Neuronal stem cell (in vitro differentiated cells): ENCODE data around the gene C1orf21.

Experiments
- DNase-seq: peaks from one replicate; pipeline ENCODE4 v3.0.0-alpha.2; 2013; ENCODE audit warnings: low spot score
- H2AFZ ChIP-seq: one replicate; pipeline ENCODE4 v1.6.1; 2013; ENCODE audit warnings: mild to moderate bottlenecking, low read length, inconsistent platforms
- H2AK5ac ChIP-seq: 2 replicates; pipeline ENCODE4 v1.6.1; 2013; ENCODE audit warnings: low read depth, mild to moderate bottlenecking, inconsistent platforms, low read length, moderate library complexity, mixed read lengths
- H2BK120ac ChIP-seq: 2 replicates; pipeline ENCODE4 v1.6.1; 2013; ENCODE audit warnings: low read depth, mild to moderate bottlenecking, inconsistent platforms, low read length, moderate library complexity, mixed read lengths
- H2BK12ac ChIP-seq: one replicate; pipeline ENCODE4 v1.6.1; 2013; ENCODE audit warnings: low read length, inconsistent platforms
- H2BK15ac ChIP-seq: 2 replicates; pipeline ENCODE4 v1.6.1; 2013; ENCODE audit warnings: mild to moderate bottlenecking, low read length, inconsistent platforms, mixed read lengths
- H2BK5ac ChIP-seq: one replicate; pipeline ENCODE4 v1.6.1; 2013; ENCODE audit warnings: inconsistent platforms, mild to moderate bottlenecking, low read length, moderate library complexity
- H3K14ac ChIP-seq: one replicate; pipeline ENCODE4 v1.6.1; 2013; ENCODE audit warnings: low read length, inconsistent platforms
- H3K18ac ChIP-seq: 2 replicates; pipeline ENCODE4 v1.6.1; 2013; ENCODE audit warnings: low read length, inconsistent platforms
- H3K23ac ChIP-seq: 2 replicates; pipeline ENCODE4 v1.6.1; 2013; ENCODE audit warnings: low read depth, mild to moderate bottlenecking, mixed read lengths, low read length, inconsistent platforms; ENCODE audit not compliant: poor library complexity
- H3K27ac ChIP-seq: replicated peaks from 3 replicates; pipeline ENCODE4 v1.5.1; 2013; ENCODE audit warnings: low read length, inconsistent platforms
- H3K27me3 ChIP-seq, 3 experiments: 2 replicates each; pipeline ENCODE4 v1.6.1; 2013; ENCODE audit warnings: low read length in 3 of 3, mild to moderate bottlenecking in 2 of 3, inconsistent platforms in 1 of 3, low read depth in 1 of 3, mixed read lengths in 1 of 3, moderate library complexity in 1 of 3; ENCODE audit not compliant: control insufficient read depth in 3 of 3, insufficient read depth in 3 of 3
- H3K36me3 ChIP-seq, 2 donors: replicated peaks in 1 of 2; 2 replicates each; pipeline ENCODE4 v1.6.1; 2013; ENCODE audit warnings: low read length in 2 of 2; ENCODE audit not compliant: control insufficient read depth in 2 of 2, insufficient read depth in 2 of 2
- H3K4ac ChIP-seq: 2 replicates; pipeline ENCODE4 v1.6.1; 2013; ENCODE audit warnings: inconsistent platforms, mild to moderate bottlenecking, low read length, moderate library complexity
- H3K4me1 ChIP-seq, 2 donors: 1 replicate in 1 of 2; 2 replicates in 1 of 2; pipeline ENCODE4 v1.6.1; 2013; ENCODE audit warnings: low read length in 2 of 2, low read depth in 1 of 2; ENCODE audit not compliant: control insufficient read depth in 2 of 2, insufficient read depth in 1 of 2
- H3K4me2 ChIP-seq: one replicate; pipeline ENCODE4 v1.6.1; 2013; ENCODE audit warnings: mild to moderate bottlenecking, low read length, inconsistent platforms; ENCODE audit not compliant: insufficient read depth, poor library complexity, severe bottlenecking
- H3K4me3 ChIP-seq, 2 donors: 2 replicates each; pipeline ENCODE4 v1.5.1; 2013; ENCODE audit warnings: low read length in 2 of 2, mild to moderate bottlenecking in 2 of 2, inconsistent platforms in 1 of 2, moderate library complexity in 1 of 2
- H3K79me1 ChIP-seq: one replicate; pipeline ENCODE4 v1.6.1; 2013; ENCODE audit warnings: low read depth, mild to moderate bottlenecking, inconsistent platforms, low read length, moderate library complexity
- H3K9ac ChIP-seq: one replicate; pipeline ENCODE4 v1.6.1; 2013; ENCODE audit warnings: mild to moderate bottlenecking, low read depth, low read length, inconsistent platforms; ENCODE audit not compliant: poor library complexity
- H3K9me3 ChIP-seq, 2 donors: replicated peaks in 1 of 2; 2 replicates each; pipeline versions ENCODE3 to v1.6.1; 2013; ENCODE audit warnings: low read length in 2 of 2, mild to moderate bottlenecking in 2 of 2, inconsistent platforms in 1 of 2, low read depth in 1 of 2, mixed read lengths in 1 of 2, moderate library complexity in 1 of 2; ENCODE audit not compliant: control insufficient read depth in 2 of 2, insufficient read depth in 1 of 2
- H4K8ac ChIP-seq: one replicate; pipeline ENCODE4 v1.6.1; 2013; ENCODE audit warnings: low read depth, mild to moderate bottlenecking, inconsistent platforms, low read length, moderate library complexity
- H4K91ac ChIP-seq: one replicate; pipeline ENCODE4 v1.6.1; 2013; ENCODE audit warnings: low read length, low read depth, mild to moderate bottlenecking, inconsistent platforms; ENCODE audit not compliant: poor library complexity
- WGBS, 2 donors: extraction: QIAGEN DNeasy Blood & Tissue Kit; methylation state at CpG; one replicate each; pipeline ENCODE4 v1.1.7; 2013; ENCODE audit warnings: missing lambda C conversion rate in 2 of 2, mixed read lengths in 1 of 2; ENCODE audit not compliant: insufficient read length in 2 of 2, insufficient replicate concordance in 1 of 2; ENCODE audit errors: extremely low coverage in 2 of 2; 5-methylcytosine and 5-hydroxymethylcytosine counted together

The C1orf21 gene

GRCh38 chr1:184646178-184646701, 259.4 kb downstream of the C1orf21 start:
- no peak for DNase-seq
- Histone ChIP-seq H2BK15ac (no peak overlapping the region), H3K79me1 (no peaks in the 10 kb centered on the region), H3K4me1 (peaks cover 0 to 1% of the 10 kb centered on the region in 2 donors), H3K9me3 (no peaks in the 10 kb centered on the region), H3K23ac (no peak overlapping the region), H3K18ac (no peak overlapping the region), H3K27me3 (peaks cover 0 to 5% (median 0%) of the 10 kb centered on the region in 3 experiments), H2BK5ac (no peak overlapping the region), H3K14ac (no peak overlapping the region), H4K91ac (no peak overlapping the region), H2AK5ac (no peak overlapping the region), H2AFZ (no peak overlapping the region), H2BK120ac (no peak overlapping the region), H4K8ac (no peak overlapping the region), H3K9ac (no peak overlapping the region), H3K27ac (no peak overlapping the region), H2BK12ac (no peak overlapping the region), H3K4me3 (no peak overlapping the region), H3K4me2 (no peak overlapping the region), H3K4ac (no peak overlapping the region), H3K36me3 (no peaks in the 10 kb centered on the region)
- no CpG with 5 or more reads among the region's 3 CpGs for WGBS, 2 donors

- no peak overlapping the region for H2BK120ac ChIP-seq
- H2AFZ ChIP-seq: no peak overlapping the region
- H4K8ac ChIP-seq: no peak overlapping the region
- no peaks in the 10 kb centered on the region for H3K36me3 ChIP-seq
- H2BK5ac ChIP-seq: no peak overlapping the region
- no peak overlapping the region for H3K27ac ChIP-seq
- no peak overlapping the region for H3K9ac ChIP-seq
- H3K4me1 ChIP-seq: no peaks in the 10 kb centered on the region
- H3K18ac ChIP-seq: no peak overlapping the region
- H3K9me3 ChIP-seq: peaks cover 0 to 4% of the 10 kb centered on the region in 2 donors
- H3K27me3 ChIP-seq: peaks cover 0 to 7% (median 0%) of the 10 kb centered on the region in 3 experiments
- no peak overlapping the region for H2BK15ac ChIP-seq
- no peak overlapping the region for H3K4me3 ChIP-seq
- no peaks in the 10 kb centered on the region for H3K79me1 ChIP-seq
- no peak overlapping the region for H2AK5ac ChIP-seq
- no peak overlapping the region for H3K4ac ChIP-seq
- H3K14ac ChIP-seq: no peak overlapping the region
- no peak overlapping the region for H3K4me2 ChIP-seq
- H2BK12ac ChIP-seq: no peak overlapping the region
- no peak for DNase-seq
- no CpG with 5 or more reads among the region's 3 CpGs for WGBS, 2 donors
- no peak overlapping the region for H3K23ac ChIP-seq
- H4K91ac ChIP-seq: no peak overlapping the region
These were observed 260.0 kb downstream of the C1orf21 start for GRCh38 chr1:184646824-184647223.

- Histone ChIP-seq H3K27me3 (peaks cover 0 to 8% (median 0%) of the 10 kb centered on the region in 3 experiments), H3K36me3 (no peaks in the 10 kb centered on the region), H4K91ac (no peak overlapping the region), H2BK12ac (no peak overlapping the region), H2AK5ac (no peak overlapping the region), H3K9me3 (peaks cover 0 to 7% of the 10 kb centered on the region in 2 donors), H3K79me1 (no peaks in the 10 kb centered on the region), H3K23ac (no peak overlapping the region), H2BK5ac (no peak overlapping the region), H3K9ac (no peak overlapping the region), H3K4ac (no peak overlapping the region), H3K4me2 (no peak overlapping the region), H3K18ac (no peak overlapping the region), H4K8ac (no peak overlapping the region), H3K4me1 (no peaks in the 10 kb centered on the region), H2BK15ac (no peak overlapping the region), H3K27ac (no peak overlapping the region), H2BK120ac (no peak overlapping the region), H2AFZ (no peak overlapping the region), H3K4me3 (no peak overlapping the region), H3K14ac (no peak overlapping the region)
- WGBS, 2 donors: no CpG with 5 or more reads among the region's 4 CpGs
- DNase-seq: no peak
These were observed 260.6 kb downstream of the C1orf21 start for GRCh38 chr1:184647471-184647870.

GRCh38 chr1:184648160-184648855, 261.5 kb downstream of the C1orf21 start:
- Histone ChIP-seq H3K9me3 (peaks cover 0 to 8% of the 10 kb centered on the region in 2 donors), H3K23ac (no peak overlapping the region), H3K4me2 (no peak overlapping the region), H4K91ac (no peak overlapping the region), H3K14ac (no peak overlapping the region), H3K36me3 (no peaks in the 10 kb centered on the region), H3K4me3 (no peak overlapping the region), H3K79me1 (no peaks in the 10 kb centered on the region), H2BK15ac (no peak overlapping the region), H2BK12ac (no peak overlapping the region), H2BK5ac (no peak overlapping the region), H2AK5ac (no peak overlapping the region), H3K18ac (no peak overlapping the region), H4K8ac (no peak overlapping the region), H3K27me3 (peaks cover 0 to 10% (median 0%) of the 10 kb centered on the region in 3 experiments), H2BK120ac (no peak overlapping the region), H2AFZ (no peak overlapping the region), H3K4ac (no peak overlapping the region), H3K4me1 (no peaks in the 10 kb centered on the region), H3K27ac (no peak overlapping the region), H3K9ac (no peak overlapping the region)
- DNase-seq: no peak
- no CpG with 5 or more reads among the region's 4 CpGs for WGBS, 2 donors
